Rectal smooth muscle tissue (tissue), 1 donor: ENCODE results near the gene DCAF16.

Experiments
- H3K27ac ChIP-seq: one replicate; pipeline ENCODE4 v1.7.0; 2013; ENCODE audit warnings: low read depth, low read length, inconsistent platforms
- H3K27me3 ChIP-seq: one replicate; pipeline ENCODE4 v1.7.0; 2013; ENCODE audit warnings: low read length; ENCODE audit not compliant: control insufficient read depth, insufficient read depth
- H3K36me3 ChIP-seq: one replicate; pipeline ENCODE4 v1.7.0; 2013; ENCODE audit warnings: low read length; ENCODE audit not compliant: control insufficient read depth, insufficient read depth
- H3K4me1 ChIP-seq: one replicate; pipeline ENCODE4 v1.7.0; 2013; ENCODE audit warnings: low read length; ENCODE audit not compliant: control insufficient read depth, insufficient read depth
- H3K4me3 ChIP-seq: one replicate; pipeline ENCODE4 v1.7.0; 2013; ENCODE audit warnings: low read length
- H3K9ac ChIP-seq: one replicate; pipeline ENCODE4 v1.7.0; 2013; ENCODE audit warnings: low read length

Gene DCAF16

GRCh38 chr4:17778431-17778830 lies 32.1 kb downstream of the DCAF16 start:
- H3K36me3 ChIP-seq = no peaks in the 10 kb centered on the region
- no peak overlapping the region for H3K27ac ChIP-seq
- no peak overlapping the region for H3K9ac ChIP-seq
- H3K27me3 ChIP-seq = peaks cover 12% of the 10 kb centered on the region
- peaks cover 5% of the 10 kb centered on the region for H3K4me1 ChIP-seq
- H3K4me3 ChIP-seq = no peak overlapping the region

GRCh38 chr4:17773135-17773698 lies 37.3 kb downstream of the DCAF16 start:
- H3K4me1 ChIP-seq = no peaks in the 10 kb centered on the region
- H3K27ac ChIP-seq = no peak overlapping the region
- H3K36me3 ChIP-seq = no peaks in the 10 kb centered on the region
- no peak overlapping the region for H3K9ac ChIP-seq
- H3K27me3 ChIP-seq = no peaks in the 10 kb centered on the region
- H3K4me3 ChIP-seq = no peak overlapping the region

- no peak overlapping the region for H3K9ac ChIP-seq
- H3K27me3 ChIP-seq = no peaks in the 10 kb centered on the region
- no peaks in the 10 kb centered on the region for H3K36me3 ChIP-seq
- no peak overlapping the region for H3K27ac ChIP-seq
- H3K4me3 ChIP-seq = no peak overlapping the region
- H3K4me1 ChIP-seq = no peaks in the 10 kb centered on the region
Observed at GRCh38 chr4:17771284-17771908, 39.2 kb downstream of the DCAF16 start.

- Histone ChIP-seq H3K27me3 (no peaks in the 10 kb centered on the region), H3K9ac (no peak overlapping the region), H3K27ac (no peak overlapping the region), H3K36me3 (no peaks in the 10 kb centered on the region), H3K4me3 (no peak overlapping the region), H3K4me1 (no peaks in the 10 kb centered on the region)
Observed at GRCh38 chr4:17770845-17771244, 39.7 kb downstream of the DCAF16 start.

GRCh38 chr4:17769406-17770174 lies 41.0 kb downstream of the DCAF16 start:
- H3K27me3 ChIP-seq = no peaks in the 10 kb centered on the region
- no peaks in the 10 kb centered on the region for H3K36me3 ChIP-seq
- H3K4me3 ChIP-seq = no peak overlapping the region
- no peak overlapping the region for H3K9ac ChIP-seq
- no peak overlapping the region for H3K27ac ChIP-seq
- no peaks in the 10 kb centered on the region for H3K4me1 ChIP-seq

- Histone ChIP-seq H3K4me3 (no peak overlapping the region), H3K27me3 (no peaks in the 10 kb centered on the region), H3K4me1 (no peaks in the 10 kb centered on the region), H3K27ac (no peak overlapping the region), H3K9ac (no peak overlapping the region), H3K36me3 (no peaks in the 10 kb centered on the region)
Observed at GRCh38 chr4:17766826-17767458, 43.6 kb downstream of the DCAF16 start.

GRCh38 chr4:17765514-17766286 lies 44.9 kb downstream of the DCAF16 start:
- H3K4me3 ChIP-seq = no peak overlapping the region

GRCh38 chr4:17763931-17764330 lies 46.6 kb downstream of the DCAF16 start:
- H3K36me3 ChIP-seq = no peaks in the 10 kb centered on the region
- no peak overlapping the region for H3K4me3 ChIP-seq
- H3K9ac ChIP-seq = no peak overlapping the region
- H3K27ac ChIP-seq = no peak overlapping the region
- no peaks in the 10 kb centered on the region for H3K4me1 ChIP-seq
- H3K27me3 ChIP-seq = no peaks in the 10 kb centered on the region

More at GRCh38 chr4:17765514-17766286, 44.9 kb downstream of the DCAF16 start:
- no peaks in the 10 kb centered on the region for H3K27me3 ChIP-seq
- no peak overlapping the region for H3K9ac ChIP-seq
- no peaks in the 10 kb centered on the region for H3K36me3 ChIP-seq
- H3K4me1 ChIP-seq = no peaks in the 10 kb centered on the region
- H3K27ac ChIP-seq = no peak overlapping the region

- no peaks in the 10 kb centered on the region for H3K36me3 ChIP-seq
- H3K27ac ChIP-seq = no peak overlapping the region
- no peak overlapping the region for H3K9ac ChIP-seq
- H3K4me1 ChIP-seq = no peaks in the 10 kb centered on the region
- no peak overlapping the region for H3K4me3 ChIP-seq
- no peaks in the 10 kb centered on the region for H3K27me3 ChIP-seq
Observed at GRCh38 chr4:17763416-17763815, 47.1 kb downstream of the DCAF16 start.

- H3K27me3 ChIP-seq = no peaks in the 10 kb centered on the region
- no peak overlapping the region for H3K4me3 ChIP-seq
- H3K27ac ChIP-seq = no peak overlapping the region
- no peaks in the 10 kb centered on the region for H3K4me1 ChIP-seq
- no peak overlapping the region for H3K9ac ChIP-seq
- no peaks in the 10 kb centered on the region for H3K36me3 ChIP-seq
Observed at GRCh38 chr4:17762726-17763125, 47.8 kb downstream of the DCAF16 start.

GRCh38 chr4:17761062-17761461 lies 49.5 kb downstream of the DCAF16 start:
- Histone ChIP-seq H3K27me3 (no peaks in the 10 kb centered on the region), H3K27ac (no peak overlapping the region), H3K9ac (no peak overlapping the region), H3K4me3 (no peak overlapping the region), H3K36me3 (no peaks in the 10 kb centered on the region), H3K4me1 (no peaks in the 10 kb centered on the region)

GRCh38 chr4:17760626-17761025 lies 49.9 kb downstream of the DCAF16 start:
- no peak overlapping the region for H3K27ac ChIP-seq
- H3K4me3 ChIP-seq = no peak overlapping the region
- no peak overlapping the region for H3K9ac ChIP-seq
- no peaks in the 10 kb centered on the region for H3K36me3 ChIP-seq
- H3K4me1 ChIP-seq = no peaks in the 10 kb centered on the region
- H3K27me3 ChIP-seq = no peaks in the 10 kb centered on the region
